Activated T-cell treated with anti-CD3 and anti-CD28 coated beads, Interleukin-2, amount 50 U/mL, for 72 hours (primary cell): Measurements from ENCODE around the gene CFAP73. TPM values are rescaled to one million over a fixed set of nuclear protein-coding genes. Genes with fewer than 3 reads are reported as not detected.
A peak's percentile ranks its signal among the peaks of the same experiment; 100 is the strongest.
"Not testable (repeated sequence)": the region's sequence is repeated elsewhere in the genome, so short reads cannot be mapped to it uniquely, and the experiment has no call there.

Experiments
- ATAC-seq, 2 donors: fragments of 150-1000 bp; cut with Tn5 transposase; replicated peaks in 1 of 2; 2 replicates each; pipeline ENCODE4 v1.10.0; 2021; ENCODE audit warnings: moderate library complexity in 2 of 2, mild to moderate bottlenecking in 1 of 2
- DNase-seq, 2 donors: peaks; one replicate each; pipeline ENCODE4 v3.0.0; 2021 to 2022; ENCODE audit warnings: mixed read lengths in 1 of 2
- H3K27ac Mint-ChIP-seq: one replicate; pipeline ENCODE4 v1.8.0; 2022; ENCODE audit warnings: mild to moderate bottlenecking, moderate library complexity, mixed read lengths
- H3K27me3 Mint-ChIP-seq: one replicate; pipeline ENCODE4 v1.8.0; 2022; ENCODE audit warnings: low read depth, mixed read lengths
- H3K36me3 Mint-ChIP-seq, 2 donors: one replicate each; pipeline ENCODE4 v1.8.0; 2022; ENCODE audit warnings: mixed read lengths in 2 of 2, mild to moderate bottlenecking in 1 of 2; ENCODE audit not compliant: insufficient read depth in 2 of 2
- H3K4me1 Mint-ChIP-seq: one replicate; pipeline ENCODE4 v1.8.0; 2022; ENCODE audit warnings: low read depth, mixed read lengths
- H3K4me3 Mint-ChIP-seq, 2 donors: one replicate each; pipeline ENCODE4 v1.8.0; 2022; ENCODE audit warnings: mild to moderate bottlenecking in 2 of 2, mixed read lengths in 2 of 2, moderate library complexity in 2 of 2
- H3K9me3 Mint-ChIP-seq, 2 donors: one replicate each; pipeline ENCODE4 v1.8.0; 2022; ENCODE audit warnings: mixed read lengths in 2 of 2
- total RNA-seq, 2 donors: library from RNA; stranded (reverse); gene quantifications; one replicate each; pipeline ENCODE4 v1.2.3, GENCODE V29; 2022

CFAP73 gene
- total RNA-seq, 2 donors from 2014 or later, result 2.0 to 2.1 TPM

GRCh38 chr12:113138826-113139225 lies 10.7 kb upstream of the CFAP73 start:
- DNase-seq, result no peak

GRCh38 chr12:113140706-113141105 lies 8.8 kb upstream of the CFAP73 start:
- Mint-ChIP-seq H3K27me3 (no peaks in the 10 kb centered on the region), H3K4me3 (no peak overlapping the region), H3K9me3 (no peaks in the 10 kb centered on the region), H3K36me3 (no peaks in the 10 kb centered on the region), H3K27ac (peak overlapping the region; percentile 40), H3K4me1 (peaks cover 29% of the 10 kb centered on the region)
- DNase-seq, result no peak
- no peak for ATAC-seq

More at GRCh38 chr12:113138826-113139225, 10.7 kb upstream of the CFAP73 start:
- Mint-ChIP-seq H3K36me3 (no peaks in the 10 kb centered on the region), H3K27me3 (no peaks in the 10 kb centered on the region), H3K27ac (no peak overlapping the region), H3K4me1 (peaks cover 37% of the 10 kb centered on the region), H3K9me3 (no peaks in the 10 kb centered on the region), H3K4me3 (no peak overlapping the region)
- ATAC-seq, result no peak

- H3K4me1 Mint-ChIP-seq, result peaks cover 18% of the 10 kb centered on the region
- not testable (repeated sequence) for H3K9me3 Mint-ChIP-seq, DNase-seq, H3K36me3 Mint-ChIP-seq, H3K27me3 Mint-ChIP-seq, ATAC-seq, H3K27ac Mint-ChIP-seq
- peak overlapping the region in 1 of 2 donors; percentile 4 for H3K4me3 Mint-ChIP-seq
Measured at GRCh38 chr12:113141716-113142115, 7.8 kb upstream of the CFAP73 start.

- Mint-ChIP-seq H3K4me1 (peaks cover 15% of the 10 kb centered on the region), H3K27ac (peak overlapping the region; percentile 40), H3K27me3 (peaks cover 2% of the 10 kb centered on the region), H3K36me3 (no peaks in the 10 kb centered on the region), H3K9me3 (no peaks in the 10 kb centered on the region), H3K4me3 (peak overlapping the region in 1 of 2 donors; percentile 4)
- ATAC-seq (peak; percentile 88 to 90), DNase-seq (peak; percentile 21 to 32)
Measured at GRCh38 chr12:113142173-113142885, 7.2 kb upstream of the CFAP73 start.

GRCh38 chr12:113142886-113143332 lies 6.6 kb upstream of the CFAP73 start:
- ATAC-seq (no peak), DNase-seq (no peak)
- Mint-ChIP-seq H3K36me3 (no peaks in the 10 kb centered on the region), H3K9me3 (no peaks in the 10 kb centered on the region), H3K4me1 (peaks cover 13% of the 10 kb centered on the region), H3K4me3 (no peak overlapping the region), H3K27me3 (peaks cover 6% of the 10 kb centered on the region), H3K27ac (no peak overlapping the region)

GRCh38 chr12:113143959-113144358 lies 5.6 kb upstream of the CFAP73 start:
- Mint-ChIP-seq H3K4me1 (peaks cover 10% of the 10 kb centered on the region), H3K36me3 (no peaks in the 10 kb centered on the region), H3K9me3 (no peaks in the 10 kb centered on the region), H3K4me3 (no peak overlapping the region), H3K27ac (no peak overlapping the region), H3K27me3 (peaks cover 6% of the 10 kb centered on the region)
- ATAC-seq (no peak), DNase-seq (no peak)

GRCh38 chr12:113144806-113145205 lies 4.7 kb upstream of the CFAP73 start:
- Mint-ChIP-seq H3K27ac (no peak overlapping the region), H3K4me3 (no peak overlapping the region), H3K9me3 (no peaks in the 10 kb centered on the region), H3K27me3 (peaks cover 6% of the 10 kb centered on the region), H3K36me3 (no peaks in the 10 kb centered on the region), H3K4me1 (peaks cover 10% of the 10 kb centered on the region)
- ATAC-seq (no peak), DNase-seq (no peak)

- Mint-ChIP-seq H3K27ac (no peak overlapping the region), H3K27me3 (peaks cover 6% of the 10 kb centered on the region), H3K4me3 (no peak overlapping the region), H3K4me1 (peaks cover 10% of the 10 kb centered on the region), H3K36me3 (no peaks in the 10 kb centered on the region), H3K9me3 (no peaks in the 10 kb centered on the region)
- no peak for ATAC-seq
- no peak for DNase-seq
Measured at GRCh38 chr12:113145720-113146551, 3.6 kb upstream of the CFAP73 start.

GRCh38 chr12:113146999-113147398 lies 2.5 kb upstream of the CFAP73 start:
- Mint-ChIP-seq H3K36me3 (no peaks in the 10 kb centered on the region), H3K27ac (no peak overlapping the region)

GRCh38 chr12:113151655-113152054 lies 2.1 kb downstream of the CFAP73 start:
- no peaks in the 10 kb centered on the region for H3K9me3 Mint-ChIP-seq
- H3K27me3 Mint-ChIP-seq, result peaks cover 17% of the 10 kb centered on the region
- peaks cover 20% of the 10 kb centered on the region for H3K4me1 Mint-ChIP-seq
- DNase-seq, result no peak
- no peak overlapping the region for H3K27ac Mint-ChIP-seq
- peaks cover 0 to 2% of the 10 kb centered on the region in 2 donors for H3K36me3 Mint-ChIP-seq
- peak overlapping the region; percentile 87 to 92 for H3K4me3 Mint-ChIP-seq
- ATAC-seq, result no peak

More at GRCh38 chr12:113146999-113147398, 2.5 kb upstream of the CFAP73 start:
- H3K4me1 Mint-ChIP-seq, result peaks cover 7% of the 10 kb centered on the region
- H3K9me3 Mint-ChIP-seq, result no peaks in the 10 kb centered on the region
- ATAC-seq (no peak), DNase-seq (no peak)
- no peak overlapping the region for H3K4me3 Mint-ChIP-seq
- H3K27me3 Mint-ChIP-seq, result peaks cover 9% of the 10 kb centered on the region

GRCh38 chr12:113152196-113152834 lies 2.8 kb downstream of the CFAP73 start:
- DNase-seq (no peak), ATAC-seq (no peak)
- peaks cover 20% of the 10 kb centered on the region for H3K4me1 Mint-ChIP-seq
- H3K27me3 Mint-ChIP-seq, result peaks cover 14% of the 10 kb centered on the region
- H3K9me3 Mint-ChIP-seq, result no peaks in the 10 kb centered on the region
- H3K27ac Mint-ChIP-seq, result no peak overlapping the region
- peaks cover 0 to 2% of the 10 kb centered on the region in 2 donors for H3K36me3 Mint-ChIP-seq
- peak overlapping the region; percentile 87 to 92 for H3K4me3 Mint-ChIP-seq

- DNase-seq (peak; percentile 72 to 73), ATAC-seq (peak; percentile 85)
- H3K9me3 Mint-ChIP-seq, result no peaks in the 10 kb centered on the region
- H3K4me1 Mint-ChIP-seq, result peaks cover 20% of the 10 kb centered on the region
- H3K4me3 Mint-ChIP-seq, result peak overlapping the region; percentile 87 to 92
- H3K36me3 Mint-ChIP-seq, result peaks cover 0 to 2% of the 10 kb centered on the region in 2 donors
- peaks cover 11% of the 10 kb centered on the region for H3K27me3 Mint-ChIP-seq
- H3K27ac Mint-ChIP-seq, result no peak overlapping the region
Measured at GRCh38 chr12:113152835-113153814, 3.6 kb downstream of the CFAP73 start.
